Fibroblast of skin of back (primary cell): Measurements from ENCODE around the gene FLT3.
"Not testable (repeated sequence)": the region's sequence is repeated elsewhere in the genome, so short reads cannot be mapped to it uniquely, and the experiment has no call there.

Experiments used
- DNase-seq: peaks from one replicate; pipeline ENCODE4 v3.0.0-alpha.2; 2013

The FLT3 gene

GRCh38 chr13:28099396-28100149, 803 bp downstream of the FLT3 start:
- no peak for DNase-seq

- no peak for DNase-seq
Observed at GRCh38 chr13:28097503-28097902, 2.9 kb downstream of the FLT3 start.

GRCh38 chr13:28094306-28094705, 6.1 kb downstream of the FLT3 start:
- DNase-seq, result no peak

- no peak for DNase-seq
Observed at GRCh38 chr13:28093881-28094280, 6.5 kb downstream of the FLT3 start.

GRCh38 chr13:28092431-28092830, 7.9 kb downstream of the FLT3 start:
- no peak for DNase-seq

- no peak for DNase-seq
Observed at GRCh38 chr13:28089065-28089464, 11.3 kb downstream of the FLT3 start.

GRCh38 chr13:28077820-28078219, 22.6 kb downstream of the FLT3 start:
- not testable (repeated sequence) for DNase-seq

GRCh38 chr13:28077231-28077630, 23.1 kb downstream of the FLT3 start:
- no peak for DNase-seq

- no peak for DNase-seq
Observed at GRCh38 chr13:28071424-28071823, 29.0 kb downstream of the FLT3 start.

GRCh38 chr13:28067491-28067890, 32.9 kb downstream of the FLT3 start:
- no peak for DNase-seq

GRCh38 chr13:28058866-28059613, 41.3 kb downstream of the FLT3 start:
- DNase-seq, result peak; percentile 15

GRCh38 chr13:28056970-28057712, 43.2 kb downstream of the FLT3 start:
- DNase-seq, result no peak

GRCh38 chr13:28056426-28056825, 44.0 kb downstream of the FLT3 start:
- DNase-seq, result no peak

GRCh38 chr13:28055357-28055756, 45.0 kb downstream of the FLT3 start:
- DNase-seq, result no peak

GRCh38 chr13:28052945-28053344, 47.4 kb downstream of the FLT3 start:
- DNase-seq, result no peak

GRCh38 chr13:28049880-28050875, 50.2 kb downstream of the FLT3 start:
- DNase-seq, result no peak

- DNase-seq, result no peak
Observed at GRCh38 chr13:28049215-28049614, 51.2 kb downstream of the FLT3 start.

- DNase-seq, result no peak
Observed at GRCh38 chr13:28048768-28049167, 51.6 kb downstream of the FLT3 start.

- DNase-seq, result peak; percentile 27
Observed at GRCh38 chr13:28047757-28048388, 52.5 kb downstream of the FLT3 start.

GRCh38 chr13:28046981-28047380, 53.4 kb downstream of the FLT3 start:
- peak; percentile 77 for DNase-seq

GRCh38 chr13:28045861-28046260, 54.5 kb downstream of the FLT3 start:
- peak; percentile 22 for DNase-seq

GRCh38 chr13:28044608-28045007, 55.8 kb downstream of the FLT3 start:
- peak; percentile 24 for DNase-seq
